ENCODE measurements around the gene ZNF644. TPM values are rescaled to one million over a fixed set of nuclear protein-coding genes. Genes with fewer than 3 reads are reported as not detected.

Gene ZNF644
- 10 to 100 TPM; 53.9 to 62.3 TPM for total RNA-seq

DNA sequence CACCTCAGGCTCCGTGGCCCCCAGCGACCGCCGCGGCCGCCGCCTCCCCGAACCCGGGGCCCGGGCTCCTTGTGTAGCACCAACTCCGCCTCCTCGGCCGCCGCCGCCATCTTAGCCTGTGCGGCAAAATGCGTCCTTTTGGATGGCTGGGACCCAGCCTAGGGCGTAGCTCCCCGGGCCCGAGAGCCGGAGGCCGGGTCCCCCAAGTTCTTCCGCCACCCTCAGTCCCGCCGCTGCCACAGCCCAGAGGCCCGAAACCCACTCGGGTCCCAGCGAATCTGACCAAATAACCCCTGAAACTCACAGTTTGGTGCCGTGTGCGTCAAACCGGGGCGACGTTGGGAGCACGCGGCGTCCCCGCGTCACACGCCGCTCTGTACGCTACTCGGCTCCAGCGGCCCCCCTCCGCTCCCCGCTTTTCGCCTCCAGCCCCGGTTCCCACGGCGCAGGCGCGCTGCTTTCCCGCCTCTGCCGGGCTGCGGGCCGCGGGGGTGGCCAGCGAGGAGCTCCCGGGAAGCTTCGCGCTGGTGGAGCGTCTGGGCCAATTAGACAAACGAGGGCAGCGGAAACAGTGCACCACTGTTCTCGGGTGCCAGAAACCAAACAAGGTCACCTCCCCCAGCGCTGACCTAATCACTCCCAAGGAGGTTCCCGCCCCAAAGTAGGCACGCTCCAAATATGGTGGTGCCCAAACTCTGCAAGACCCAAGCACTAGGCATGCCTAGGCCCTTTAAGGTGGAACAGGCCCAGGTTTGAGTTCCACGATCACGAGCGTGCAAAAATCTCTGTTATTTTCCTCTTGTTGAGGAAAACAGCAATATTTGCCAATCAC is at the start of gene ZNF644:
TSS of gene ZNF644 (minus strand) at position 350 of the 832 bp plus-strand sequence. CDS start 39,682 bp downstream, outside the sequence.

Measured in melanocyte of skin (primary cell).